Measurements from ENCODE around the gene PLEK. TPM values are rescaled to one million over a fixed set of nuclear protein-coding genes. Genes with fewer than 3 reads are reported as not detected.

The PLEK gene, protein sequence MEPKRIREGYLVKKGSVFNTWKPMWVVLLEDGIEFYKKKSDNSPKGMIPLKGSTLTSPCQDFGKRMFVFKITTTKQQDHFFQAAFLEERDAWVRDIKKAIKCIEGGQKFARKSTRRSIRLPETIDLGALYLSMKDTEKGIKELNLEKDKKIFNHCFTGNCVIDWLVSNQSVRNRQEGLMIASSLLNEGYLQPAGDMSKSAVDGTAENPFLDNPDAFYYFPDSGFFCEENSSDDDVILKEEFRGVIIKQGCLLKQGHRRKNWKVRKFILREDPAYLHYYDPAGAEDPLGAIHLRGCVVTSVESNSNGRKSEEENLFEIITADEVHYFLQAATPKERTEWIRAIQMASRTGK
- not detected in 2 replicates for total RNA-seq

DNA sequence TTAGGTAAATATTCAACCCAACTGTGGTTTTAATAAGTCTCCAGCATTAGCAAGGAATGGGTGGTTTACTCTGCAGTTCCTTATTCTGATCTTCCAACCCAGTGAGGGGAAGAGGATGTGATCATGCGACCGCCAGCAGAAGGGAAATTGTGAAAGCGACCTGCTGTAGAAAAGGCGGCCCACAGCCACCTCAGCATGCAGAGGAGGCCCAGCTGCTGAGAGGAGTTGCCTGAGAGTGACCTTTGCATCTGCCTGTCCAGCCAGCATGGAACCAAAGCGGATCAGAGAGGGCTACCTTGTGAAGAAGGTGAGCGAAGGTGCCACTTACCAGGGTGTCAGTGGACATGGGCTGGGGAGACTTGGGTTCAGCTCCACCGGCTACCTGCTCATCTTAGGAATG, at the start of gene PLEK:
TSS of gene PLEK (plus strand) at position 196 of the 400 bp plus-strand sequence. CDS start at position 266, 70 bp downstream.

DNA sequence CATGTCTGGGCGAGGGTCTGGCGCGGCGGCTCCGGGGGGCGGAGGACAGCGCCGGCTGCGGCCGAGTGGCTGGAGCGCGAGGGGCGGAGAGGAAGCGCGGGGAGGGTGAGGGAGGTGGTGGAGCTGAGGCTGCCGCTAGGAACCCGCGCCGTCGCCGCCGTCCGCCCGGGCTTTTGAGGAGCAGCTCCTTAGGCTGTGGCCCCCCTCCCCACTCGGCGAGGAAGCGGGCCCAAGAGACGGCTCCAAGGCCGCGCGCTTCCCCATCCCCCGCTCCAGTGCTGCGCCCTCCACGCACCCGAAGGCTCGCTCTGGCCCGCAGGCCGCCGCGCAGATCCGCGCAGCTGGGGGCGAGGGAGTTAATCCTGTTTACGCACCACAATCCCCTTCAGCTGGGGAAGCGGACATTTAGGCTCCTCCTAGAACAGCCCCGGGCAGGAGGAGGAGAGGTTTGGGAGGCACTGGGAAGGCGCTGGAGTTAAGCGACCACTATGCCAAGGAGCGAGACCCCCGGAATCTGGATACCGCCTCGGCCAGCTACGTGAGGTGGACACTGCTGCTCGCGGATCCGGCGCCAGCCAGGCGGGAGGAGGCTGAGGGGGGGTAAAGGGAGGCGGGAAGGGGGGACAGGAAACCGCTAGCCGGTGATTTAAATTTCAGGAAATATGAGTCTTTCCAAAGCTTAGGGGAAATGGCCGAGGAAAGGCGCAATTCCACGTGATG, 45.5 kb upstream of the PLEK start, which contains the start of gene CNRIP1:
TSS of gene CNRIP1 (minus strand) at position 552 of the 720 bp plus-strand sequence. CDS start at position 3, 549 bp downstream.

Other genes starting within 250 kb of the PLEK start
- gene PNO1, start 207.4 kb upstream of the PLEK start, total RNA-seq = 21.8 and 29.2 TPM in 2 replicates
- 20.1 and 23.7 TPM in 2 replicates for gene PPP3R1, start 112.8 kb upstream of the PLEK start, total RNA-seq
- gene CNRIP1, start 45.3 kb upstream of the PLEK start, total RNA-seq = 0.61 TPM in 1 of 2 replicates, not detected in the other
- gene FBXO48, start 102.0 kb downstream of the PLEK start, total RNA-seq = 0.72 and 0.78 TPM in 2 replicates
- gene APLF, start 102.3 kb downstream of the PLEK start, total RNA-seq = 2.2 and 2.3 TPM in 2 replicates